ENCODE data around the gene SMAD1.

SMAD1 gene

GRCh38 chr4:145481164-145481941 lies at the start of gene SMAD1:
Gene SMAD1, plus strand, starts transcription at chr4:145481853. Its CDS starts 32,761 bp downstream, at chr4:145514614.
- Histone ChIP-seq H3K4me3 (ENCODE audit: low read length in 2 of 2) (peak within 1 kb of the TSS; percentile 83 to 94), H3K27me3 (ENCODE audit: control insufficient read depth in 2 of 2, insufficient read depth in 2 of 2, low read length in 2 of 2) (no peaks in the 10 kb centered on the region), H3K36me3 (ENCODE audit: control insufficient read depth in 2 of 2, insufficient read depth in 2 of 2, low read length in 2 of 2) (no peaks in the 10 kb centered on the region), H3K9ac (ENCODE audit: low read depth in 1 of 2, low read length in 2 of 2) (peak within 1 kb of the TSS; percentile 75 to 93), H3K27ac (ENCODE audit: low read depth in 2 of 2, low read length in 2 of 2) (peak within 1 kb of the TSS; percentile 89 to 94), H3K4me1 (ENCODE audit: control insufficient read depth in 2 of 2, insufficient read depth in 2 of 2, low read length in 2 of 2) (peaks cover 4 to 22% of the 10 kb centered on the region in 2 donors), H3K9me3 (ENCODE audit: control insufficient read depth in 2 of 2, low read length in 2 of 2) (no peaks in the 10 kb centered on the region)

DNA sequence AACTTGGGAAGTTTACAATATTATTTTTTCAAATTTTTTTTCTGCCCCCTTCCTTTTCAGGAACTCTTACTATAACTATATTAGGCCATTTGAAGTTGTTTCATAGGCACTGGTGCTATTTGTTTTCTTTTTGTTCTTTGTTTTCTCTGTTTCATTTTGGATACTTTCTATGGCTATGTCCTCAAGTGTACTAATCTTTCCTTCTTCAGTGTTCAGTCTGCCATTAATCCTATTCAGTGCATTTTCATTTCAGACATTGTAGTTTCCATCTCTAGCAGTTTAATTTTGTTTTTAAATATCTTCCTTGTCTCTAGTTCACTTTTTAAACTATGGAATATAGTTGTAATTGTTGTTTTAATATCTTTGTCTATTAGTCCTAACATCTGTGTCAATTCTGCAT lies 48.0 kb upstream of the SMAD1 start:
- Histone ChIP-seq H3K27ac (ENCODE audit: low read depth in 2 of 2, low read length in 2 of 2) (no peak overlapping the region), H3K27me3 (ENCODE audit: control insufficient read depth in 2 of 2, insufficient read depth in 2 of 2, low read length in 2 of 2) (no peaks in the 10 kb centered on the region), H3K9me3 (ENCODE audit: control insufficient read depth in 2 of 2, low read length in 2 of 2) (no peaks in the 10 kb centered on the region), H3K4me3 (ENCODE audit: low read length in 2 of 2) (no peak overlapping the region), H3K4me1 (ENCODE audit: control insufficient read depth in 2 of 2, insufficient read depth in 2 of 2, low read length in 2 of 2) (no peaks in the 10 kb centered on the region), H3K9ac (ENCODE audit: low read depth in 1 of 2, low read length in 2 of 2) (no peak overlapping the region), H3K36me3 (ENCODE audit: control insufficient read depth in 2 of 2, insufficient read depth in 2 of 2, low read length in 2 of 2) (no peaks in the 10 kb centered on the region)

GRCh38 chr4:145435646-145436045 lies 46.0 kb upstream of the SMAD1 start:
- no peaks in the 10 kb centered on the region for H3K27me3 ChIP-seq (ENCODE audit: control insufficient read depth in 2 of 2, insufficient read depth in 2 of 2, low read length in 2 of 2)
- no peak overlapping the region for H3K27ac ChIP-seq (ENCODE audit: low read depth in 2 of 2, low read length in 2 of 2)
- no peak overlapping the region for H3K9ac ChIP-seq (ENCODE audit: low read depth in 1 of 2, low read length in 2 of 2)
- no peaks in the 10 kb centered on the region for H3K36me3 ChIP-seq (ENCODE audit: control insufficient read depth in 2 of 2, insufficient read depth in 2 of 2, low read length in 2 of 2)
- H3K4me3 ChIP-seq (ENCODE audit: low read length in 2 of 2): no peak overlapping the region
- H3K4me1 ChIP-seq (ENCODE audit: control insufficient read depth in 2 of 2, insufficient read depth in 2 of 2, low read length in 2 of 2): peaks cover 0 to 2% of the 10 kb centered on the region in 2 donors
- H3K9me3 ChIP-seq (ENCODE audit: control insufficient read depth in 2 of 2, low read length in 2 of 2): no peaks in the 10 kb centered on the region

DNA sequence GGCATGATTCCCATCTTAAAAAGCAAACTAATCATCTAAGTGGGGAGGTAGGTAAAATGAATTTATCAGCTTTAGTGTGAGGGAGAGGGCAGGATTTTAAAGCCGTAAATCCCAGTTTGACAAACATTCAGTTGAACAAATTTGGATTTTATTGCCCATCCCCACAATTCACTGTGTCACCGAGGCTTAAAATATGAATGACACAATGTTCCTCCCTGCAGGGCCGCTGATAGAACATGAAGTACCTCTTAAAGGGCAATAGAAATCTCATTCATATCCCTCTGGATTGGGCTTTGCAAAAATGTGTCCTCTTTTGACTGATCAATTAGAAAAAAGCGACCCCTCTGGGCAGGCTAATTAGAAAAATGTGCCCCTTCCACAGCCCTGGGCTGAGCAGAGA lies 45.5 kb upstream of the SMAD1 start:
- no peak overlapping the region for H3K9ac ChIP-seq (ENCODE audit: low read depth in 1 of 2, low read length in 2 of 2)

GRCh38 chr4:145436796-145437195 lies 44.9 kb upstream of the SMAD1 start:
- Histone ChIP-seq H3K9me3 (ENCODE audit: control insufficient read depth in 2 of 2, low read length in 2 of 2) (no peaks in the 10 kb centered on the region), H3K27ac (ENCODE audit: low read depth in 2 of 2, low read length in 2 of 2) (no peak overlapping the region), H3K4me3 (ENCODE audit: low read length in 2 of 2) (no peak overlapping the region), H3K27me3 (ENCODE audit: control insufficient read depth in 2 of 2, insufficient read depth in 2 of 2, low read length in 2 of 2) (no peaks in the 10 kb centered on the region), H3K4me1 (ENCODE audit: control insufficient read depth in 2 of 2, insufficient read depth in 2 of 2, low read length in 2 of 2) (peaks cover 0 to 2% of the 10 kb centered on the region in 2 donors), H3K36me3 (ENCODE audit: control insufficient read depth in 2 of 2, insufficient read depth in 2 of 2, low read length in 2 of 2) (no peaks in the 10 kb centered on the region), H3K9ac (ENCODE audit: low read depth in 1 of 2, low read length in 2 of 2) (no peak overlapping the region)

More for the DNA sequence above, 45.5 kb upstream of the SMAD1 start:
- no peaks in the 10 kb centered on the region for H3K36me3 ChIP-seq (ENCODE audit: control insufficient read depth in 2 of 2, insufficient read depth in 2 of 2, low read length in 2 of 2)
- no peak overlapping the region for H3K27ac ChIP-seq (ENCODE audit: low read depth in 2 of 2, low read length in 2 of 2)
- no peaks in the 10 kb centered on the region for H3K27me3 ChIP-seq (ENCODE audit: control insufficient read depth in 2 of 2, insufficient read depth in 2 of 2, low read length in 2 of 2)
- no peak overlapping the region for H3K4me3 ChIP-seq (ENCODE audit: low read length in 2 of 2)
- no peaks in the 10 kb centered on the region for H3K9me3 ChIP-seq (ENCODE audit: control insufficient read depth in 2 of 2, low read length in 2 of 2)
- peaks cover 0 to 2% of the 10 kb centered on the region in 2 donors for H3K4me1 ChIP-seq (ENCODE audit: control insufficient read depth in 2 of 2, insufficient read depth in 2 of 2, low read length in 2 of 2)

GRCh38 chr4:145437466-145437865 lies 44.2 kb upstream of the SMAD1 start:
- H3K27me3 ChIP-seq (ENCODE audit: control insufficient read depth in 2 of 2, insufficient read depth in 2 of 2, low read length in 2 of 2): no peaks in the 10 kb centered on the region
- no peak overlapping the region for H3K9ac ChIP-seq (ENCODE audit: low read depth in 1 of 2, low read length in 2 of 2)
- no peaks in the 10 kb centered on the region for H3K9me3 ChIP-seq (ENCODE audit: control insufficient read depth in 2 of 2, low read length in 2 of 2)
- peaks cover 0 to 2% of the 10 kb centered on the region in 2 donors for H3K4me1 ChIP-seq (ENCODE audit: control insufficient read depth in 2 of 2, insufficient read depth in 2 of 2, low read length in 2 of 2)
- H3K27ac ChIP-seq (ENCODE audit: low read depth in 2 of 2, low read length in 2 of 2): no peak overlapping the region
- no peaks in the 10 kb centered on the region for H3K36me3 ChIP-seq (ENCODE audit: control insufficient read depth in 2 of 2, insufficient read depth in 2 of 2, low read length in 2 of 2)
- no peak overlapping the region for H3K4me3 ChIP-seq (ENCODE audit: low read length in 2 of 2)

DNA sequence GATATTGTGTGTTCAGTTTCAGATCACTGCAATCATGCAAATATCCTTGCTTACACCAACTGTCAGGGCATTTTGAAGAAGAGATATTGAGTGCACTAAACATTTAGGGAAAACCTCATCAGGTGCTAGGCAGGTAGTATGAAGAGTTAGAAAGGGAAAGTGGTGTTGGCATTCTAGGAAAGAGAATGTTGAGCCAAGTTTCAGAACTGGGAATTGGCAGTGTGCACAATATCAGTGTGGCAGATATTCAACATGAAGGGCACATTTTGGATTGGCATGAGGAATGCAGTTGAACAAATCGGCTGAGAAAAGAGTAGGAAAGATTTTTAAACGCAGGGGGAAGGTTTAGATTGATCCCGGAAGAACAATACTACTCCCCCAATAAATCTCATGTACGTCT lies 43.4 kb upstream of the SMAD1 start:
- no peaks in the 10 kb centered on the region for H3K27me3 ChIP-seq (ENCODE audit: control insufficient read depth in 2 of 2, insufficient read depth in 2 of 2, low read length in 2 of 2)
- H3K27ac ChIP-seq (ENCODE audit: low read depth in 2 of 2, low read length in 2 of 2): no peak overlapping the region
- no peaks in the 10 kb centered on the region for H3K9me3 ChIP-seq (ENCODE audit: control insufficient read depth in 2 of 2, low read length in 2 of 2)
- no peak overlapping the region for H3K9ac ChIP-seq (ENCODE audit: low read depth in 1 of 2, low read length in 2 of 2)
- H3K4me3 ChIP-seq (ENCODE audit: low read length in 2 of 2): no peak overlapping the region
- no peaks in the 10 kb centered on the region for H3K36me3 ChIP-seq (ENCODE audit: control insufficient read depth in 2 of 2, insufficient read depth in 2 of 2, low read length in 2 of 2)
- H3K4me1 ChIP-seq (ENCODE audit: control insufficient read depth in 2 of 2, insufficient read depth in 2 of 2, low read length in 2 of 2): peaks cover 0 to 2% of the 10 kb centered on the region in 2 donors

DNA sequence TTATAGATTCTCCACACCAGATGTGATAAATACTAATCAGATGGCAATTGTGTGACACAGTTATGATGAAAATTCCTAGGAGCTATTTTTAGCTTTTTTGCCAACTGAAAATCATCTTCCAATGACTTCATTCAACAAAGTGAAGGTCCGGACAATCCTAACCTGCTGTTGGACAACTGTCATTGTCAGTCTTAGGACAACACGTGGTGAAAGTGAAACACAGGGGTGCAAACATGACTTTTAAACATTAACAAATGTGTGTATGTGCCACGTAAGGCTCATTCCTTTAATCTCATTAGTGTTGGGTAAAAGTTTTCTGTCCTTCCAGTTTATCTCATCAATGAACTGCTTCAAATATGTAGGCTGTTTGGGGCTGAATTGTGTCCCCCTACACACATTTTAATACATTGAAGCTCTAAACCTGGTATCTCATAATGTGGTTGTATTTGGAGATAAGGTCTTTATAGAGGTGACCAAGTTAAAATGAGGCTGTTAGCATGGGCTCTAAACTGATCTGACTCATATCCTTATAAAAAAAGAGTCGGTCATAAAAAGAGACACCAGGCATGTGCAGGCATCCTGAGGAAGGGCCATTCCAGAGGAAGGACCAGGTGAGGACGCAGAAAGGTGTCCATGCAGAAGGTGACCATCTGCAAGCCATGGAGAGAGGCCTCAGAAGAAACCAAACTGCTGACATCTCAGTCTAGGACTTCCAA lies 41.2 kb upstream of the SMAD1 start:
- Histone ChIP-seq H3K4me1 (ENCODE audit: control insufficient read depth in 2 of 2, insufficient read depth in 2 of 2, low read length in 2 of 2) (peaks cover 0 to 2% of the 10 kb centered on the region in 2 donors), H3K27ac (ENCODE audit: low read depth in 2 of 2, low read length in 2 of 2) (no peak overlapping the region), H3K9me3 (ENCODE audit: control insufficient read depth in 2 of 2, low read length in 2 of 2) (no peaks in the 10 kb centered on the region), H3K36me3 (ENCODE audit: control insufficient read depth in 2 of 2, insufficient read depth in 2 of 2, low read length in 2 of 2) (no peaks in the 10 kb centered on the region), H3K4me3 (ENCODE audit: low read length in 2 of 2) (no peak overlapping the region), H3K27me3 (ENCODE audit: control insufficient read depth in 2 of 2, insufficient read depth in 2 of 2, low read length in 2 of 2) (no peaks in the 10 kb centered on the region), H3K9ac (ENCODE audit: low read depth in 1 of 2, low read length in 2 of 2) (no peak overlapping the region)

DNA sequence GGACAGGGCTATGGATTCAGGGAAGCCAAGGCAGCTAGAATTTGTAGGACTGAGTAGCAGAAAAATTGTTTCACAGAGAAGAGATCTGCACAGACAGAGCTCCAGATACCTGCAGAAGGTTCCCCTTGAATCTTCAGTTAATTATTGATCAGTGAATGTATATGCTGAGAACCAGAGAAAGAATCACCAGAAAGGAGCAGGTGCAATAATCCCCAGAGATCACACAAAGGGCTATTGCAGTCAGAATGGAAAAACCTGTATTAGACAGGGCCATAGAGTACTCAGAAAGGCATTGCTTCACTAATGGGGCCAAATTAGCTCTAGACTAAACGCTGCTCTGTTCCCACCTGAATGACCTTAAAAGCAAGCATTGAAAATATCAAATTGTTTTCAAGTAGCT lies 35.5 kb upstream of the SMAD1 start:
- no peak overlapping the region for H3K27ac ChIP-seq (ENCODE audit: low read depth in 2 of 2, low read length in 2 of 2)
- no peaks in the 10 kb centered on the region for H3K36me3 ChIP-seq (ENCODE audit: control insufficient read depth in 2 of 2, insufficient read depth in 2 of 2, low read length in 2 of 2)
- H3K4me1 ChIP-seq (ENCODE audit: control insufficient read depth in 2 of 2, insufficient read depth in 2 of 2, low read length in 2 of 2): no peaks in the 10 kb centered on the region
- no peak overlapping the region for H3K9ac ChIP-seq (ENCODE audit: low read depth in 1 of 2, low read length in 2 of 2)
- no peak overlapping the region for H3K4me3 ChIP-seq (ENCODE audit: low read length in 2 of 2)
- no peaks in the 10 kb centered on the region for H3K27me3 ChIP-seq (ENCODE audit: control insufficient read depth in 2 of 2, insufficient read depth in 2 of 2, low read length in 2 of 2)
- no peaks in the 10 kb centered on the region for H3K9me3 ChIP-seq (ENCODE audit: control insufficient read depth in 2 of 2, low read length in 2 of 2)

DNA sequence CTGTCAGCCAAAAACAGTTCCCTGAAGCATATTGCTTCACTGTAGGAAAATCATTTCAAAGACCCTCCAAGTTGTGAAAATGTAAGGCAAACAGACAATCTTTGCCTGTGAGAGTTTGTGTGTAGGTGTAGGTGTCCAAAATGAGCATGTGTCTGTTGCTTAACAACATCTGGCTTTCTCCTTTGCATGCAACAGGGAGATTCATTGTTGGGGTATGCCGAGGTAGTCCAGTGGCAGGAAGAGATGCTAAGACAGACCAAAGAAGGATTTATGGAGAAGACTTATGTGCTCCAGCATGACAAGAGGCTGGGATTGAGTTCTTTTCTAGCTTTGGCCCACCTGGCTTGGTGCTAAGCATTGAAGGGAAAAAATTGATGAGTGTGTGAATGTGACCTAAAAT lies 29.8 kb upstream of the SMAD1 start:
- Histone ChIP-seq H3K36me3 (ENCODE audit: control insufficient read depth in 2 of 2, insufficient read depth in 2 of 2, low read length in 2 of 2) (no peaks in the 10 kb centered on the region), H3K27me3 (ENCODE audit: control insufficient read depth in 2 of 2, insufficient read depth in 2 of 2, low read length in 2 of 2) (no peaks in the 10 kb centered on the region), H3K9me3 (ENCODE audit: control insufficient read depth in 2 of 2, low read length in 2 of 2) (no peaks in the 10 kb centered on the region), H3K4me3 (ENCODE audit: low read length in 2 of 2) (no peak overlapping the region), H3K9ac (ENCODE audit: low read depth in 1 of 2, low read length in 2 of 2) (no peak overlapping the region), H3K27ac (ENCODE audit: low read depth in 2 of 2, low read length in 2 of 2) (no peak overlapping the region), H3K4me1 (ENCODE audit: control insufficient read depth in 2 of 2, insufficient read depth in 2 of 2, low read length in 2 of 2) (no peaks in the 10 kb centered on the region)
